Mucosa of gallbladder (tissue), 1 donor: ENCODE measurements around the gene COX5A. TPM values are rescaled to one million over a fixed set of nuclear protein-coding genes. Genes with fewer than 3 reads are reported as not detected.
"Not testable (repeated sequence)": the region's sequence is repeated elsewhere in the genome, so short reads cannot be mapped to it uniquely, and the experiment has no call there.

Experiments used
- DNase-seq: peaks from one replicate; pipeline ENCODE4 v3.0.0-alpha.2; 2020; ENCODE audit warnings: low spot score
- total RNA-seq: library from RNA; stranded (reverse); gene quantifications from one replicate; pipeline ENCODE4 v1.2.1, GENCODE V29; 2021
- donor health status: DM: no; HTN: no; CAD: no.

The COX5A gene
- total RNA-seq, 1 donor from 2014 or later, result 165 TPM

DNA sequence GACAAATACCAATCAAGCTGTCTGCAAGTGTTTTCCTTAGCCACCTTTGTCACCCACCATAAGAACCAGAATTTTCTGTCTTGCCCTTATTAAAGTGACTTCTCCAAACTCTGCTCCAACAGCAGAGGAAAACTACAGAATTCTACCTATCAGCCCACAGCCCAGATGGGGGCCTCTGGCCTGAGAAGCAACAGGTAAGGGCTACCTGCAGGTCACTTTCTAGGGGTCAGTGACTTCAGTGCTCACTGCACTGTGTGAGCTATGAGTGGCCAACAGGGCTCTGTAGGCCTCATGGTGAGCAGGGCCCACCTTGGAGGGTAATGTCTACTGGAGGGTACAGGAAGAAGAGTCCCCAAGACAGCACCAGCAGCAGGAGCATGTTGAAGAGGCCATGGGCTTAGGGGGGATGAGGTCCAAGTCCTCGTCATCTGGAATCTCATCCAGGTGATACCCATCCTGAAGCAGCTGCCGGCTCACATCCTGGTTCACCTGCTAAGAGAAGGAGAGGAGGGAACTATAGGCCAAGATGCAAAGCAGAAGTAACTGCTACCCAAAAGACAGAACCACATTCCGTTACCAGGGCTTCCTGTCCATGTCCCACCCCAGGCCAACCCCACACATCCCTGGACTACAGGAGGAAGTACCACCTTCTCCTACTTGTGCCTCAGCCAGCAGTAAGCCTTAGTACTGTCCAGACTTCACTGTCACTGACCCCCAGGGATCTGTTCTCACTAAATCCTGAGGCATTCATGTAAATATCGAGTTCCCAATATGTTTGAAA lies 35.4 kb downstream of the COX5A start:
- no peak for DNase-seq

DNA sequence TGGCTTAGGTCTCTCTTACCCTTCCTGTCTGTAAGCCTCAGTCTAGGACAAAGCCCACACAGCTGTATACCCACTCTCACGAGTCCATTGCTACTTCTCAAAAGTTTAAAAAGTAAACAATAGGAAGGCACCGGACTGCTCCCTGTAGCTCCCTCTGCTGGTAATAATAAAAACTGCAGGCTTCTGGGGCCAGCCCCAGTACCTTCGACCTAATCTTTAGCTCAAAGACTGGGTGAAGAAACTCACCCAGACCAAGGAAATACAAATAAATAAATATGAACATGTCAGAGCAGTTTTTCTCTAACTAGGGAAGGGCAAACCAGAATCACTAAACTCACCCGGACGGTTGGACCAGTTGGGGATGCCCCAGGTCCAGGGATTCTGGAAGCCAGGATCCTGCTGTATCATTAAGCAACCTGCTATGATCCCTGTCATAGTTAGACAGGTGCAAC lies 36.2 kb downstream of the COX5A start:
- DNase-seq, result peak; percentile 75

DNA sequence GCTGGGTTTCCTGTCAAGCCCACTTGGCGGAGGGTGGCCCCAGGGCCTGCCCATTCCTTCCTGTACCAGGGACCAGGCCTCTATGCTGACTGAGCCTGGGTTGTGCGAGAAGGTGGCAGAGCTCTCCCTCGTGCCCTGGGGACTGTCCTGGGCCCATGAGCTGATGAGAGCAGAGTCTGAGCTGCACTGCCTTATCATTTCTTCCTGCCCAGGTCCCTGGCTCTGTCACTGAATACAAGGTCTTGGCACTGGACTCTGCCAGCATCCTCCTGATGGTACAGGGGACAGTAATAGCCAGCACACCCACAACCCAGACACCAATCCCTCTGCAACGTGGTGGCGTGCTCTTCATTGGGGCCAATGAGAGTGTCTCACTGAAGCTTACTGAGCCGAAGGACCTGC lies 40.6 kb downstream of the COX5A start:
- DNase-seq, result no peak

- no peak for DNase-seq
These were observed 41.6 kb downstream of the COX5A start for GRCh38 chr15:74896316-74896715.

GRCh38 chr15:74895830-74896229 lies 42.0 kb downstream of the COX5A start:
- no peak for DNase-seq

DNA sequence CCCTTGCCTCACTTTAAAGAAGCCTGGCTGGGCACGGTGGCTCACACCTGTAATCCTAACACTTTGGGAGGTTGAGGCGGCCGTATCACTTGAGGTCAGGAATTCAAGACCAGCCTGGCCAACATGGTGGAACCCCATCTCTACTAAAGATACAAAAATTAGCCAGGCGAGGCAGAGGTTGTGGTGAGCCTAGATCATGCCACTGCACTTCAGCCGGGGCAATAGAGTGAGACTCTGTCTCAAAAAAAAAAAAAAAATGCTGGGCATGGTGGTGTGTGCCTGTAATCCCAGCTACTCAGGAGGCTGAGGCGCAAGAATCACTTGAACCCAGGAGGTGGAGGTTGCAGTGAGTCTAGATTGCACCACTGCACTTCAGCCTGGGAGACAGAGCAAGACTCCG lies 43.5 kb downstream of the COX5A start:
- not testable (repeated sequence) for DNase-seq

DNA sequence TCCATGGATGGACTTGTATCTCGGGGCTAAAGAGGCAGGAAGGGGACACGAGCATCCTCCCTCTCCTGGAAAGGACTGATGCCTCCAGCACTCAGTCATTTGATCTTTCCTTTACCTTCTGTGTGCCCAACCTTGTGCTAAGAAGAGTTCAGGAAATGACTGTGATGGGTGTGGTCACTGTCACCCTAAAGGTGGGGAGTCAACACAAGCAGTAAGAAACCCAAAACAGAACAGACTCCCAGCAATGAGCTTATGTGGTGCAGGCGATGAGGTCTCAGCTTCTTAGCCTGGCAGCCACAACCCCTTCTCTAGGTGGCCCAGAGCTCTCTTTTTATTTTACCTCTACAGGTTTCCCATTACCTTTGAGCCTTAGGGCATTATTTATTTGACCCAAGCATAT lies 44.2 kb downstream of the COX5A start:
- no peak for DNase-seq

DNA sequence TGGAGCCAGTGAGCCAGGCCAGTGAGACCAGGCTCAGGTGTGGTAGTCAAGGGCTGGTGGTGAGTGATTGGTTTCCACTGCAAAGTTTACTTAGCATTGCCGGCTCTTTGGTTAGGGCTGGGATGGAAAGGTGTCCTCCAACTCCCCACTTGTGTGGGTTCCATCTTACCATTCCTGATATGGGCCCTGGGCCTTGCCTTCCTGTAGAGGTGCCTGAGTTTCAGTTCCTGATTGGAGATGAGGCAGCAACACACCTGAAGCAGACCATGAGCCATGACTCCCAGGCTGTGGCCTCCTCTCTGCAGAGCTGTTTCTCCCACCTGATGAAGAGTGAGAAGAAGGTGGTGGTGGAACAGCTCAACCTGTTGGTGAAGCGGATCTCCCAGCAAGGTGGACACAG lies 44.9 kb downstream of the COX5A start:
- DNase-seq, result no peak

DNA sequence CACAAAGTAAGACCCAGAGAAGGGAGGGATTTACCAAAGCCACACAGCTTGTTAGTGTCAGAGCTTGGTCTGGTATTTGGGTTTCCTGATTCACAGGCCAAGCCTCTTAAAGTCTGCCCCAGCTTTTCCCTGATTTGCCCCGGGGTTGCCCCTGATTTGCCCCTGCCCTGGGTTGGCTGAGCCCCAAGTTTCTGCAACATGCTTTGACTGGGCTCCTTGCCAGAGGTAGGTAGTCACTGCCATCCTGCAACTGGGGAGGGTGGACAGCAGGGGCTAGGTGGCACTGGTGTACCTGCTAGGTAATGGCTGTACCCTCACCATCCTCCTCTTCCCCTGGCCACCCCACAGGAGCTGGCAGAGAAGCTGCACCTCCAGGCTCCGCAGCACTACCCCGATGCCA lies 45.6 kb downstream of the COX5A start:
- DNase-seq, result peak; percentile 16

GRCh38 chr15:74891469-74891868 lies 46.4 kb downstream of the COX5A start:
- DNase-seq, result no peak

- no peak for DNase-seq
These were observed 47.3 kb downstream of the COX5A start for GRCh38 chr15:74890665-74890960.

DNA sequence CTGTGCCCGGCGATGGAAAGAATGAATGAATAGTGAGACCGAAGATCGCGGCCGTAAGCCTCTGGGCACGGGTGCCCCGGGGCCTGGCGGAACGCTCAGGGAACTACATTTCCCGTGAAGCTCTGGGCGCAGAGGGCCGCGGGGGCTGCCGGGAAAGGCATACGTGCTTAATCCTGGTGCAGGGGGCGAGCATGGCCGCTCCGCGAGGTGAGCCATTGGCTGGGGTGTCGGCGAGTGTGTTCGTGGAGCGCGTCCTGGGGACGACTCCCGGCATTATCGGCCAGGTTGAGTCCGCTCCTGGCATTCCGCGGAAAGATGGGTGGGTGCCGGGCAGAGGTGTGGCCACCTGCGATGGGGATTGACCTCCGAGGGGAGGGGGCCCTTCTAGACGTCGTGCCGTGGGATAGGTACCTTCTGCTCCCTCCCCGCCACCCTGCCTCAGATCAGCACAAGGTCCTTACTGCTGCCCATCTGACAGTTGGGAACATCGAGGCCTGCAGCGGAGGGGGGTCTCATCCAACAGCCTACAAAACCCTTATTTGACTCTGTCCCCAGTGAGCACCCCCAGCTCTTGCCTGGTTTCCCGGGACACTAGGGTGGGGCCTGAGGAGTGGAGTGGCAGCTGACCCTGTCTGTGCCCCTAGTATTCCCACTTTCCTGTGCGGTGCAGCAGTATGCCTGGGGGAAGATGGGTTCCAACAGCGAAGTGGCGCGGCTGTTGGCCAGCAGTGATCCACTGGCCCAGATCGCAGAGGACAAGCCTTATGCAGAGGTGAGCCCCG lies 47.8 kb downstream of the COX5A start, which contains the start of gene MPI:
TSS of gene MPI (plus strand) at position 160 of the 782 bp plus-strand sequence. CDS start at position 192, 32 bp downstream.
- DNase-seq, result peak; percentile 84

GRCh38 chr15:74889390-74889882 lies 48.4 kb downstream of the COX5A start:
- no peak for DNase-seq

- no peak for DNase-seq
These were observed 49.2 kb downstream of the COX5A start for GRCh38 chr15:74888716-74889115.

GRCh38 chr15:74887537-74888193 lies 50.2 kb downstream of the COX5A start:
- DNase-seq, result not testable (repeated sequence)

- DNase-seq, result no peak
These were observed 52.4 kb downstream of the COX5A start for GRCh38 chr15:74885461-74885860.

- no peak for DNase-seq
These were observed 53.2 kb downstream of the COX5A start for GRCh38 chr15:74884428-74885223.

- no peak for DNase-seq
These were observed 55.3 kb downstream of the COX5A start for GRCh38 chr15:74882528-74882927.

DNA sequence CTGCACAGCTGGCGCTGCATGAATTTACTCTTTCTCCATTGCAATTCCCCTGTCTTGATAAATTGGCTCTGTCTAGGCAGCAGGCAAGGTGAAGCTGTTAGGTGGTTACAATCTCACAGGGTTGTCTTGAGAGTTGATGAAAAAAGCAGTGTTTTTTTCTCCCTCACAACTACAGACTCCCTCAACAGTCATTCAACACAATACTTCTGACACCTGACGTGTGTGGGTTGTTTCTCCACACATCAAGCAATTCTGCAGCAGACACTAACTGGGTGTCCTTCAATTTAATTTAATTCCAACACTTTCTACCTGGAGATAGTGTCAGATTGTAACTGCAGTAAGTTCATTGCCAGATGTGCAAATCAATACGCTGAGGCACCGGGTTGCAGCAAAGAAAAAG lies 59.6 kb downstream of the COX5A start:
- no peak for DNase-seq

DNA sequence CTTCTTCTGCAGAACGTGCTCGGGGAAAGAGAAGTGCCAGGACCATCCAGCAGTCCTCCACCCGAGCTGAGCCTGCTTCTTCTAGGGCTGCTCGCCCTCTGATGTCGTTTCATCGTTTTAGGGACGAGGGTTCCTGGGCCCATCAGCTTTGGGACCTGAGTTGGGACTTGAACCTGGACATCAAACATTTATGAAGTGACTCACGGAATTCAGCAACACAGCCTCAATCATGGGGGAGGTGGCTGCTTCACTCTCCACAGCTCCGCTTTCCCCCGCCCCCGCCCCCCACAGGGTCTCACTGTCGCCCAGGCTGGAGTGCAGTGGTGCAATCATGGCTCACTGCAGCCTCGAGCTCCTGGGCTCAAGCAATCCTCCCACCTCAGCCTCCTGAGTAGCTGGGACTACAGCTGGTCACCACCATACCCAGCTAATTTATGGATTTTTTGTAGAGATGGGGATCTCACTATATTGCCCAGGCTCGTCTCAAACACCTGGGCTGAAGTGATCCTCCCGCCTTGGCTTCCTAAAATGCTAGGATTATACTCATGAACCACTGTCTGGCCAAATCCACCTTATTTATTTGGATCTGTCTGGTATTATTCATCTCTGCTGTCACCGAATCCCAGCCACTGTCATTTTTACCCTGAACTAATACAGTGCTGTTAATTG lies 64.0 kb downstream of the COX5A start:
- no peak for DNase-seq
